Skeletal muscle cell (primary cell): ENCODE data around the gene GP1BA.
"Not testable (repeated sequence)": the region's sequence is repeated elsewhere in the genome, so short reads cannot be mapped to it uniquely, and the experiment has no call there.

Source experiments
- DNase-seq: peaks from one replicate; pipeline ENCODE4 v3.0.0-alpha.2; 2010; ENCODE audit warnings: low read depth
- H3K4me3 ChIP-seq: 2 replicates; pipeline ENCODE4 v1.5.1; 2011; ENCODE audit warnings: low read depth, mild to moderate bottlenecking, control low read depth, low read length, moderate library complexity

The GP1BA gene

GRCh38 chr17:4900231-4901107, 31.6 kb upstream of the GP1BA start:
- peak overlapping the region; percentile 53 for H3K4me3 ChIP-seq
- DNase-seq: no peak

- DNase-seq: no peak
- H3K4me3 ChIP-seq: no peak overlapping the region
These were observed 30.9 kb upstream of the GP1BA start for GRCh38 chr17:4901108-4901647.

- no peak overlapping the region for H3K4me3 ChIP-seq
- DNase-seq: no peak
These were observed 30.3 kb upstream of the GP1BA start for GRCh38 chr17:4901648-4902344.

- no peak overlapping the region for H3K4me3 ChIP-seq
These were observed 29.5 kb upstream of the GP1BA start for GRCh38 chr17:4902540-4902939.

GRCh38 chr17:4903051-4903818, 28.8 kb upstream of the GP1BA start, which contains the start of gene CHRNE:
TSS of gene CHRNE (minus strand) at chr17:4903098. CDS start at chr17:4903063, 35 bp downstream.
- DNase-seq: peak; percentile 51
- H3K4me3 ChIP-seq: no peak within 1 kb of the TSS

More at GRCh38 chr17:4902540-4902939, 29.5 kb upstream of the GP1BA start:
- DNase-seq: no peak

GRCh38 chr17:4906642-4907041, 25.4 kb upstream of the GP1BA start:
- not testable (repeated sequence) for DNase-seq, H3K4me3 ChIP-seq

GRCh38 chr17:4908301-4908700, 23.8 kb upstream of the GP1BA start:
- no peak for DNase-seq
- no peak overlapping the region for H3K4me3 ChIP-seq

- no peak overlapping the region for H3K4me3 ChIP-seq
These were observed 23.2 kb upstream of the GP1BA start for GRCh38 chr17:4908711-4909496.

GRCh38 chr17:4913994-4914393, 18.1 kb upstream of the GP1BA start:
- no peak for DNase-seq
- H3K4me3 ChIP-seq: no peak overlapping the region

More at GRCh38 chr17:4908711-4909496, 23.2 kb upstream of the GP1BA start:
- DNase-seq: peak; percentile 62

GRCh38 chr17:4914551-4914950, 17.5 kb upstream of the GP1BA start:
- not testable (repeated sequence) for DNase-seq, H3K4me3 ChIP-seq

GRCh38 chr17:4919511-4920047, 12.5 kb upstream of the GP1BA start:
- no peak for DNase-seq
- H3K4me3 ChIP-seq: no peak overlapping the region

GRCh38 chr17:4920351-4921048, 11.6 kb upstream of the GP1BA start:
- no peak overlapping the region for H3K4me3 ChIP-seq
- DNase-seq: peak; percentile 49

- H3K4me3 ChIP-seq: no peak overlapping the region
These were observed 10.8 kb upstream of the GP1BA start for GRCh38 chr17:4921320-4921719.

GRCh38 chr17:4926577-4927335, 5.3 kb upstream of the GP1BA start:
- DNase-seq, H3K4me3 ChIP-seq: not testable (repeated sequence)

More at GRCh38 chr17:4921320-4921719, 10.8 kb upstream of the GP1BA start:
- no peak for DNase-seq

- H3K4me3 ChIP-seq: no peak overlapping the region
- DNase-seq: no peak
These were observed 3.2 kb upstream of the GP1BA start for GRCh38 chr17:4928881-4929280.

GRCh38 chr17:4932756-4933155, 679 bp downstream of the GP1BA start:
- no peak for DNase-seq
- H3K4me3 ChIP-seq: no peak overlapping the region

- DNase-seq: no peak
- no peak overlapping the region for H3K4me3 ChIP-seq
These were observed 1.6 kb downstream of the GP1BA start for GRCh38 chr17:4933646-4934045.
